Body of pancreas (tissue), 4 donors: Measurements from ENCODE around the gene IRX3. TPM values are rescaled to one million over a fixed set of nuclear protein-coding genes. Genes with fewer than 3 reads are reported as not detected.

Experiments
- ATAC-seq: fragments of 150-250 bp; one replicate; pipeline ENCODE4 v1.9.1; 2016
- DNase-seq, 4 donors: peaks; one replicate each; pipeline ENCODE4 v3.0.0-alpha.2; 2019
- H3K27ac ChIP-seq, 4 donors: fragments of 200-600 bp; sonication (generic); 1 replicate in 3 of 4; 2 replicates in 1 of 4; pipeline versions ENCODE4 v1.5.1 to v1.6.1; 2016 to 2019; ENCODE audit warnings: mild to moderate bottlenecking in 1 of 4, mixed read lengths in 1 of 4, moderate library complexity in 1 of 4
- H3K27me3 ChIP-seq, 2 donors: fragments of 200-600 bp; sonication (generic); one replicate each; pipeline ENCODE4 v1.6.0; 2016; ENCODE audit warnings: mild to moderate bottlenecking in 1 of 2
- H3K36me3 ChIP-seq, 2 donors: fragments of 200-600 bp; sonication (generic); replicated peaks in 1 of 2; 2 replicates each; pipeline ENCODE4 v1.5.1; 2016; ENCODE audit warnings: low read depth in 2 of 2; ENCODE audit not compliant: insufficient read depth in 1 of 2
- H3K4me1 ChIP-seq: fragments of 200-600 bp; sonication (generic); one replicate; pipeline ENCODE4 v1.6.0; 2016
- H3K4me3 ChIP-seq, 2 donors: fragments of 200-600 bp; sonication (generic); 1 replicate in 1 of 2; 2 replicates in 1 of 2; pipeline ENCODE4 v1.5.1; 2016 to 2019
- H3K9me3 ChIP-seq, 3 donors: fragments of 200-600 bp; sonication (generic); 1 replicate in 2 of 3; 2 replicates in 1 of 3; pipeline ENCODE4 v1.5.1; 2016
- CTCF ChIP-seq, 7 experiments: fragments of 450-650 bp in 4 of 7; fragments of 200-600 bp in 3 of 7; sonication (generic) in 3 of 7; IDR thresholded peaks; one replicate each; pipeline ENCODE4 v1.5.1; 2016 to 2019; ENCODE audit warnings: antibody characterized with exemption in 7 of 7
- POLR2A ChIP-seq, 3 donors: fragments of 450-650 bp; IDR thresholded peaks; one replicate each; pipeline ENCODE4 v1.6.1; 2016; ENCODE audit warnings: antibody characterized with exemption in 3 of 3, mild to moderate bottlenecking in 2 of 3
- WGBS, 2 donors: methylation state at CpG; one replicate each; pipeline ENCODE4 v1.1.5; 2017; 5-methylcytosine and 5-hydroxymethylcytosine counted together
- intact Hi-C: fragments of 100-400 bp; cut with DNase I; formaldehyde crosslinking; loops from one replicate; pipeline ENCODE4 v1.15.1; 2023
- total RNA-seq, 2 donors: library from RNA; depleted of rRNA; stranded (reverse); fragments of >200 nt; gene quantifications; one replicate each; pipeline ENCODE4 v1.1.0, GENCODE V29; 2016

Gene IRX3
- total RNA-seq, 2 donors from 2014 or later = 1.6 to 2.6 TPM

- Histone ChIP-seq H3K36me3 (no peaks in the 10 kb centered on the region), H3K4me3 (no peak overlapping the region), H3K27me3 (peaks cover 0 to 33% of the 10 kb centered on the region in 2 donors), H3K27ac (peak overlapping the region in 2 of 4 donors; percentile 66 to 78), H3K4me1 (peaks cover 61% of the 10 kb centered on the region), H3K9me3 (no peaks in the 10 kb centered on the region)
- TF ChIP-seq CTCF (IDR thresholded peaks at IDR 0.05) = no peak
- no peak for TF ChIP-seq POLR2A (IDR thresholded peaks at IDR 0.05)
- intact Hi-C loops = no loop called here
- WGBS, 2 donors = 3 to 8% methylated on average over 37 to 53 of the region's 61 CpGs
- ATAC-seq (no peak), DNase-seq (no peak)
Measured at GRCh38 chr16:54287131-54288029, 793 bp upstream of the IRX3 start.

GRCh38 chr16:54286090-54286365 is 559 bp downstream of the IRX3 start:
- 1 to 3% methylated on average over 7 to 39 of the region's 43 CpGs for WGBS, 2 donors
- no peaks in the 10 kb centered on the region for H3K9me3 ChIP-seq
- no peak overlapping the region for H3K4me3 ChIP-seq
- DNase-seq = peak; percentile 38 to 59 (median 56)
- TF ChIP-seq CTCF (IDR thresholded peaks at IDR 0.05) (no peak), POLR2A (IDR thresholded peaks at IDR 0.05) (peak in 1 of 3 donors; percentile 19)
- H3K4me1 ChIP-seq = peaks cover 68% of the 10 kb centered on the region
- peaks cover 0 to 39% of the 10 kb centered on the region in 2 donors for H3K27me3 ChIP-seq
- intact Hi-C loops = no loop called here
- ATAC-seq = peak; percentile 61
- H3K27ac ChIP-seq = peak overlapping the region in 3 of 4 donors; percentile 54 to 78 (median 66)
- no peaks in the 10 kb centered on the region for H3K36me3 ChIP-seq

GRCh38 chr16:54285414-54286089 is 1.0 kb downstream of the IRX3 start:
- WGBS, 2 donors = 0 to 2% methylated on average over 1 to 64 of the region's 77 CpGs
- H3K36me3 ChIP-seq = no peaks in the 10 kb centered on the region
- no peak for ATAC-seq
- peak overlapping the region in 3 of 4 donors; percentile 54 to 78 (median 66) for H3K27ac ChIP-seq
- H3K9me3 ChIP-seq = no peaks in the 10 kb centered on the region
- H3K4me3 ChIP-seq = peak overlapping the region in 1 of 2 donors; percentile 42
- intact Hi-C loops = no loop called here
- DNase-seq = no peak
- TF ChIP-seq CTCF (IDR thresholded peaks at IDR 0.05) (peak in 1 of 7 experiments; percentile 11), POLR2A (IDR thresholded peaks at IDR 0.05) (no peak)
- H3K4me1 ChIP-seq = peaks cover 68% of the 10 kb centered on the region
- H3K27me3 ChIP-seq = peaks cover 0 to 39% of the 10 kb centered on the region in 2 donors

GRCh38 chr16:54284931-54285413 is 1.6 kb downstream of the IRX3 start:
- WGBS, 2 donors = 5% methylated on average over 27 to 41 of the region's 42 CpGs
- peak overlapping the region in 1 of 4 donors; percentile 78 for H3K27ac ChIP-seq
- peaks cover 0 to 39% of the 10 kb centered on the region in 2 donors for H3K27me3 ChIP-seq

More at GRCh38 chr16:54284931-54285413, 1.6 kb downstream of the IRX3 start:
- intact Hi-C loops = no loop called here
- Histone ChIP-seq H3K4me3 (peak overlapping the region in 1 of 2 donors; percentile 42), H3K36me3 (no peaks in the 10 kb centered on the region), H3K4me1 (peaks cover 64% of the 10 kb centered on the region), H3K9me3 (no peaks in the 10 kb centered on the region)
- DNase-seq (no peak), ATAC-seq (no peak)
- TF ChIP-seq CTCF (IDR thresholded peaks at IDR 0.05) (no peak), POLR2A (IDR thresholded peaks at IDR 0.05) (no peak)
